GM12865 (cell line): Measurements from ENCODE around the gene PDE7B.

ENCODE experiments used
- DNase-seq: peaks from one replicate; pipeline ENCODE4 v3.0.0; 2010; ENCODE audit warnings: low read depth
- H3K4me3 ChIP-seq: 2 replicates; pipeline ENCODE4 v1.5.1; 2011; ENCODE audit warnings: mild to moderate bottlenecking, low read depth, low read length, control low read depth
- CTCF ChIP-seq: IDR thresholded peaks from 2 replicates; pipeline ENCODE4 v1.5.1; 2011; ENCODE audit warnings: low read length, control low read depth, low read depth, inconsistent platforms; ENCODE audit not compliant: insufficient read depth; ENCODE audit errors: missing control alignments

Gene PDE7B

GRCh38 chr6:136088693-136089092, 237.2 kb downstream of the PDE7B start:
- no peak for TF ChIP-seq CTCF
- no peak for DNase-seq
- H3K4me3 ChIP-seq = no peak overlapping the region

- TF ChIP-seq CTCF = no peak
- DNase-seq = no peak
- no peak overlapping the region for H3K4me3 ChIP-seq
Measured at GRCh38 chr6:136089876-136090275, 238.4 kb downstream of the PDE7B start.

DNA sequence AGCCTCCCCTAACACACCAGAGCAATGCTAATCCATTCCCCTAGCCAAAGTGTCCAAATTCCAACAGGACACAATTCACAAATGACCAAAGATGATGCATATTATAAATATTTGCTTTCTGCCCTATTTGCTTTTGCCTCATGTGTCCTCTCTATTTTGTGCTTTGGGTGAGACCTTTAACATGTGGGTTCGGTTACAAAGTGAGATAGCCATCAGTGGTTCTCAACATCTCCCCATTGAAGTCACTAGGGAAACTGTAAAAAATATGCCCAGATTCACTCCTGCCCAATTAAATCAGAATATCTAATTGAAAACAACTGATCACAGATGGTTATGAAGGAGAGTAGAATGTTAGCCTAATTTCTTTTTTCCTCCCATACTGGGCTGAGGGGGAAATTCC, 239.4 kb downstream of the PDE7B start:
- TF ChIP-seq CTCF = no peak
- no peak for DNase-seq
- no peak overlapping the region for H3K4me3 ChIP-seq

- no peak for DNase-seq
- no peak for TF ChIP-seq CTCF
- no peak overlapping the region for H3K4me3 ChIP-seq
Measured at GRCh38 chr6:136092897-136093296, 241.4 kb downstream of the PDE7B start.

GRCh38 chr6:136093835-136094234, 242.3 kb downstream of the PDE7B start:
- DNase-seq = no peak
- no peak overlapping the region for H3K4me3 ChIP-seq
- TF ChIP-seq CTCF = no peak

DNA sequence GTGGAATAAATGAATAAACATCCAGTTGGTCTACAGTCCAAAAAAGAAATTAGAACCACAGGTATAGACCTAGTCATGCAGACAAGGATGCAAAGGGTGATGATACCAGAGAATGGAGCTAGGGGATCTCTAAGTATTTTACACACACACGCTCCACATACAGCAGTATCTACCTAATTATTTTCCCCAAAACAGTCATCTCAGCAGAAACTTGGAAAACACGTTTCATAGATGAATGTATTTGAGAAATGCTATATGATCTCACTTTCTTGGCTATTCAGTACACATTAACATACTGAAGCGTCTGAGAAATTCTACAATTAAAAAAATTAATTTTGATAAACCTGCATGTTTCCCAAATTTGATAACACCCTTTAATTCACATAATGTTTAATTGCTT, 243.3 kb downstream of the PDE7B start:
- H3K4me3 ChIP-seq = no peak overlapping the region
- TF ChIP-seq CTCF = no peak
- DNase-seq = no peak

- TF ChIP-seq CTCF = no peak
- no peak for DNase-seq
- no peak overlapping the region for H3K4me3 ChIP-seq
Measured at GRCh38 chr6:136095986-136096385, 244.5 kb downstream of the PDE7B start.
